Mammary epithelial cell (primary cell): ENCODE data around the gene PITX3.

Experiments used
- CTCF ChIP-seq, 2 donors: IDR thresholded peaks in 1 of 2; conservative IDR thresholded peaks in 1 of 2; 2 replicates each; pipeline ENCODE4 v1.5.1; 2011 to 2012; ENCODE audit warnings: inconsistent platforms in 2 of 2, low read length in 2 of 2, mild to moderate bottlenecking in 2 of 2, control low read depth in 1 of 2, low read depth in 1 of 2; ENCODE audit not compliant: insufficient read depth in 1 of 2; ENCODE audit errors: extremely low read depth in 1 of 2
- EZH2 ChIP-seq: IDR thresholded peaks from 2 replicates; pipeline ENCODE4 v1.6.1; 2012; ENCODE audit warnings: low read length, inconsistent platforms, borderline replicate concordance

GRCh38 chr10:102242118-102242485 is 790 bp upstream of the PITX3 start:
- TF ChIP-seq CTCF (conservative IDR thresholded peaks at IDR 0.05 in 1 of 2, IDR thresholded peaks at IDR 0.05 in 1 of 2; ENCODE audit: extremely low read depth in 1 of 2, insufficient read depth in 1 of 2, low read depth in 1 of 2, low read length in 2 of 2) (no peak), EZH2 (no peak)
